Fibroblast of lung (primary cell): ENCODE results near the gene MYO5B. TPM values are rescaled to one million over a fixed set of nuclear protein-coding genes. Genes with fewer than 3 reads are reported as not detected.

Source experiments
- DNase-seq, 2 donors: peaks; one replicate each; pipeline versions ENCODE4 v3.0.0 to v3.0.0-alpha.2; 2010; ENCODE audit warnings: low read depth in 2 of 2
- H2AFZ ChIP-seq: 2 replicates; pipeline ENCODE4 v1.5.1; 2012; ENCODE audit warnings: low read length, control low read depth, inconsistent platforms
- H3K27ac ChIP-seq: 2 replicates; pipeline ENCODE4 v1.5.1; 2011; ENCODE audit warnings: low read length, control low read depth; ENCODE audit not compliant: insufficient read depth
- H3K27me3 ChIP-seq: 2 replicates; pipeline ENCODE4 v1.5.1; 2011; ENCODE audit warnings: mild to moderate bottlenecking, low read length; ENCODE audit not compliant: control insufficient read depth, insufficient read depth
- H3K36me3 ChIP-seq: 2 replicates; pipeline ENCODE4 v1.5.1; 2011; ENCODE audit warnings: low read length; ENCODE audit not compliant: control insufficient read depth, insufficient read depth
- H3K4me1 ChIP-seq: 2 replicates; pipeline ENCODE4 v1.5.1; 2011; ENCODE audit warnings: low read length; ENCODE audit not compliant: control insufficient read depth, insufficient read depth; ENCODE audit errors: extremely low read depth
- H3K4me2 ChIP-seq: 2 replicates; pipeline ENCODE4 v1.5.1; 2011; ENCODE audit warnings: low read length, control low read depth; ENCODE audit not compliant: insufficient read depth; ENCODE audit errors: extremely low read depth
- H3K4me3 ChIP-seq, 4 experiments: fragments of 200-600 bp in 1 of 4; sonication (generic) in 1 of 4; replicated peaks in 1 of 4; 2 replicates each; pipeline ENCODE4 v1.5.1; 2011 to 2016; ENCODE audit warnings: low read length in 4 of 4, low read depth in 3 of 4, mild to moderate bottlenecking in 3 of 4, control low read depth in 2 of 4, inconsistent platforms in 1 of 4, mixed read lengths in 1 of 4; ENCODE audit not compliant: insufficient read depth in 1 of 4; ENCODE audit errors: control extremely low read depth in 1 of 4
- H3K79me2 ChIP-seq: 2 replicates; pipeline ENCODE4 v1.5.1; 2012; ENCODE audit warnings: mild to moderate bottlenecking, low read length, inconsistent platforms; ENCODE audit not compliant: control insufficient read depth, insufficient read depth
- H3K9ac ChIP-seq: 2 replicates; pipeline ENCODE4 v1.5.1; 2011; ENCODE audit warnings: mild to moderate bottlenecking, low read length, control low read depth; ENCODE audit not compliant: insufficient read depth
- H3K9me3 ChIP-seq: 2 replicates; pipeline ENCODE4 v1.5.1; 2012; ENCODE audit warnings: low read depth, low read length; ENCODE audit not compliant: control insufficient read depth, insufficient read depth
- H4K20me1 ChIP-seq: 2 replicates; pipeline ENCODE4 v1.5.1; 2011; ENCODE audit warnings: low read length; ENCODE audit not compliant: control insufficient read depth, insufficient read depth; ENCODE audit errors: extremely low read depth
- CTCF ChIP-seq, 2 donors: IDR thresholded peaks in 1 of 2; conservative IDR thresholded peaks in 1 of 2; 1 replicate in 1 of 2; 2 replicates in 1 of 2; pipeline ENCODE4 v1.5.1; 2011 to 2012; ENCODE audit warnings: low read length in 2 of 2, control low read depth in 1 of 2, inconsistent platforms in 1 of 2, low read depth in 1 of 2, mild to moderate bottlenecking in 1 of 2
- EZH2 ChIP-seq: IDR thresholded peaks from 2 replicates; pipeline ENCODE4 v1.5.1; 2012; ENCODE audit warnings: low read length, control low read depth, mild to moderate bottlenecking; ENCODE audit errors: missing control alignments
- polyA plus RNA-seq, 2 donors: library from polyadenylated mRNA; depleted of rRNA in 1 of 2; stranded (reverse) in 1 of 2; unstranded in 1 of 2; fragments of >200 nt; gene quantifications; 2 replicates each; pipeline ENCODE4 v1.2.1, GENCODE V29; 2011 to 2012; ENCODE audit warnings: missing spikeins in 1 of 2
- total RNA-seq: library from RNA; depleted of rRNA; stranded (reverse); fragments of >200 nt; gene quantifications from 2 replicates; pipeline ENCODE4 v1.2.1, GENCODE V29; 2014

Gene MYO5B
- total and polyA plus RNA-seq, 2 donors (not counting 1 experiment from before 2014, with no cell fraction given): under 0.01 to 0.06 TPM

DNA sequence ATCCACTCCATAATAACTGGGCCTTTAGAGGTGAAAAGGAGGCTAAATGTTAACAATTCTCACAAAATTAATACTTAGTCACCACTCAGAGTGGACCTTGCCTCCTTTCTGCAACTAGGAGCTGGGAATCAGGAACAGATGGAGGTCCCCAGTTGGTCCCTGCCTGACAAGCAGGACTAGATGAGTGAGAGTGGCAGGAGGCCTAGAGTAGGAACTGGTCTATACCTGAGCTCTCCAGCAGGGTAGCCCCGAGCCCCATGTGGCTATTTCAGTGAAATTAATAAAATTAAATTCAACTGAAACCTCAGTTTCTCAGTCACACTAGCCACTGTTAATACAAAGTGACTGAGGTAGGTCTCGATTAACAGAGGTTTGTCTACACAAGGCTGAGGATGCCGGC, 150.5 kb downstream of the MYO5B start:
- Histone ChIP-seq H3K27ac (no peak overlapping the region), H3K4me3 (no peak overlapping the region), H3K4me1 (no peaks in the 10 kb centered on the region), H3K27me3 (no peaks in the 10 kb centered on the region), H4K20me1 (no peaks in the 10 kb centered on the region), H3K9ac (no peak overlapping the region), H3K36me3 (no peaks in the 10 kb centered on the region), H3K9me3 (no peaks in the 10 kb centered on the region), H2AFZ (no peak overlapping the region), H3K79me2 (no peaks in the 10 kb centered on the region), H3K4me2 (no peak overlapping the region)
- TF ChIP-seq EZH2: no peak
- TF ChIP-seq CTCF (conservative IDR thresholded peaks at IDR 0.05 in 1 of 2, IDR thresholded peaks at IDR 0.05 in 1 of 2; ENCODE audit: low read depth in 1 of 2, low read length in 2 of 2): no peak
- no peak for DNase-seq

DNA sequence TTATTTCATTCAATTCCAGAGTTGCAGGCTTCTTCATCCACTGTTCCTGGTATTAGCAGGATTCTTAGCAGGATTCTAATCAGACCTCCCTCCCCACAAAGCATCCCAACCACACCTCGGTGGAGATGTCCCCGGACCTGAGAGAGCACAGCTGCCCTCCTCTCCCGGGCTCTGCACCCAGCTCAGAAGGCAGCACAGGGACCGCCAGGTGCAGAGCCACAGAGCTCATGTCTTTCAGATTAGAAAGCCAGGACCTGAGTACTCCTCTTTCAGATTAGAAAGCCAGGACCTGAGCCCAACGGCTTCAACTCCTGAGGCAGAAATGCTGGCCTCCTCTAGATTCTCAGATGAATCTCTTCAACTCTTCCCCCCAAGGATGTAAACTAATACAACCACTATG, 152.3 kb downstream of the MYO5B start:
- H3K9me3 ChIP-seq: no peaks in the 10 kb centered on the region
- no peak overlapping the region for H3K9ac ChIP-seq
- H3K4me3 ChIP-seq: no peak overlapping the region
- H3K4me2 ChIP-seq: no peak overlapping the region
- H2AFZ ChIP-seq: no peak overlapping the region
- H4K20me1 ChIP-seq: no peaks in the 10 kb centered on the region
- no peaks in the 10 kb centered on the region for H3K27me3 ChIP-seq
- no peak for DNase-seq
- TF ChIP-seq CTCF (conservative IDR thresholded peaks at IDR 0.05 in 1 of 2, IDR thresholded peaks at IDR 0.05 in 1 of 2; ENCODE audit: low read depth in 1 of 2, low read length in 2 of 2) (no peak), EZH2 (no peak)
- no peaks in the 10 kb centered on the region for H3K36me3 ChIP-seq
- H3K4me1 ChIP-seq: no peaks in the 10 kb centered on the region
- H3K79me2 ChIP-seq: no peaks in the 10 kb centered on the region
- no peak overlapping the region for H3K27ac ChIP-seq

GRCh38 chr18:50039746-50040145, 155.2 kb downstream of the MYO5B start:
- H2AFZ ChIP-seq: no peak overlapping the region
- DNase-seq: no peak
- no peak overlapping the region for H3K9ac ChIP-seq
- no peaks in the 10 kb centered on the region for H3K4me1 ChIP-seq
- no peak overlapping the region for H3K4me2 ChIP-seq
- TF ChIP-seq CTCF (conservative IDR thresholded peaks at IDR 0.05 in 1 of 2, IDR thresholded peaks at IDR 0.05 in 1 of 2; ENCODE audit: low read depth in 1 of 2, low read length in 2 of 2): no peak
- no peaks in the 10 kb centered on the region for H3K9me3 ChIP-seq
- no peak overlapping the region for H3K4me3 ChIP-seq
- no peak overlapping the region for H3K27ac ChIP-seq
- no peaks in the 10 kb centered on the region for H3K79me2 ChIP-seq
- no peaks in the 10 kb centered on the region for H3K36me3 ChIP-seq
- no peaks in the 10 kb centered on the region for H4K20me1 ChIP-seq
- no peaks in the 10 kb centered on the region for H3K27me3 ChIP-seq
